Trophoblast cell (in vitro differentiated cells and primary cell): ENCODE results near the gene FBN1.

Source experiments
- DNase-seq, 2 donors: peaks; one replicate each; pipeline ENCODE4 v3.0.0-alpha.2; 2016
- H2AFZ ChIP-seq: 2 replicates; pipeline ENCODE4 v1.6.1; 2013; ENCODE audit warnings: low read length, moderate library complexity, mild to moderate bottlenecking; ENCODE audit not compliant: insufficient read depth, poor library complexity
- H2AK5ac ChIP-seq: 2 replicates; pipeline ENCODE4 v1.6.1; 2013; ENCODE audit warnings: mild to moderate bottlenecking, low read length
- H2BK120ac ChIP-seq: 2 replicates; pipeline ENCODE4 v1.6.1; 2013; ENCODE audit warnings: low read length, mild to moderate bottlenecking, moderate library complexity; ENCODE audit not compliant: insufficient read depth, poor library complexity
- H2BK12ac ChIP-seq: 2 replicates; pipeline ENCODE4 v1.6.1; 2013; ENCODE audit warnings: mild to moderate bottlenecking, low read length, moderate library complexity
- H2BK5ac ChIP-seq: 2 replicates; pipeline ENCODE4 v1.6.1; 2013; ENCODE audit warnings: low read length, low read depth, moderate library complexity, mild to moderate bottlenecking; ENCODE audit not compliant: poor library complexity
- H3K14ac ChIP-seq: 2 replicates; pipeline ENCODE4 v1.6.1; 2013; ENCODE audit warnings: mild to moderate bottlenecking, low read length
- H3K18ac ChIP-seq: 2 replicates; pipeline ENCODE4 v1.6.1; 2013; ENCODE audit warnings: mild to moderate bottlenecking, low read length
- H3K23ac ChIP-seq: 2 replicates; pipeline ENCODE4 v1.6.1; 2013; ENCODE audit warnings: low read length
- H3K27ac ChIP-seq: 2 replicates; pipeline ENCODE4 v1.5.1; 2013; ENCODE audit warnings: low read depth, mild to moderate bottlenecking, inconsistent platforms, low read length, moderate library complexity
- H3K27me3 ChIP-seq: 2 replicates; pipeline ENCODE4 v1.6.1; 2013; ENCODE audit warnings: inconsistent platforms, mild to moderate bottlenecking, low read length, moderate library complexity; ENCODE audit not compliant: insufficient read depth
- H3K36me3 ChIP-seq, 2 experiments: 1 replicate in 1 of 2; 2 replicates in 1 of 2; pipeline ENCODE4 v1.6.1; 2013; ENCODE audit warnings: low read length in 2 of 2, mild to moderate bottlenecking in 2 of 2, moderate library complexity in 1 of 2; ENCODE audit not compliant: insufficient read depth in 2 of 2, control insufficient read depth in 1 of 2
- H3K4ac ChIP-seq: 2 replicates; pipeline ENCODE4 v1.6.1; 2013; ENCODE audit warnings: low read depth, mild to moderate bottlenecking, low read length, moderate library complexity
- H3K4me1 ChIP-seq, 2 experiments: 1 replicate in 1 of 2; 2 replicates in 1 of 2; pipeline ENCODE4 v1.6.1; 2013; ENCODE audit warnings: low read length in 2 of 2, mild to moderate bottlenecking in 2 of 2, moderate library complexity in 1 of 2; ENCODE audit not compliant: insufficient read depth in 2 of 2, control insufficient read depth in 1 of 2
- H3K4me2 ChIP-seq: 2 replicates; pipeline ENCODE4 v1.6.1; 2013; ENCODE audit warnings: inconsistent platforms, mild to moderate bottlenecking, low read length, moderate library complexity
- H3K4me3 ChIP-seq: 2 replicates; pipeline ENCODE4 v1.5.1; 2013; ENCODE audit warnings: mild to moderate bottlenecking, low read depth, low read length, inconsistent platforms
- H3K79me1 ChIP-seq: one replicate; pipeline ENCODE4 v1.6.1; 2013; ENCODE audit warnings: low read length
- H3K79me2 ChIP-seq: 2 replicates; pipeline ENCODE4 v1.6.1; 2013; ENCODE audit warnings: low read length, mild to moderate bottlenecking; ENCODE audit not compliant: control insufficient read depth, insufficient read depth, poor library complexity
- H3K9ac ChIP-seq: 2 replicates; pipeline ENCODE4 v1.6.1; 2013; ENCODE audit warnings: mild to moderate bottlenecking, low read length
- H3K9me3 ChIP-seq: 2 replicates; pipeline ENCODE4 v1.6.1; 2013; ENCODE audit warnings: low read depth, mild to moderate bottlenecking, control low read depth, inconsistent platforms, low read length; ENCODE audit not compliant: insufficient read depth
- H4K12ac ChIP-seq: 2 replicates; pipeline ENCODE4 v1.6.1; 2013; ENCODE audit warnings: low read depth, mild to moderate bottlenecking, low read length, moderate library complexity
- H4K8ac ChIP-seq: 2 replicates; pipeline ENCODE4 v1.6.1; 2013; ENCODE audit warnings: low read depth, mild to moderate bottlenecking, low read length, moderate library complexity
- H4K91ac ChIP-seq: one replicate; pipeline ENCODE4 v1.6.1; 2013; ENCODE audit warnings: low read depth, mild to moderate bottlenecking, low read length, moderate library complexity
- WGBS: extraction: QIAGEN DNeasy Blood & Tissue Kit; methylation state at CpG from one replicate; pipeline ENCODE4 v1.1.7; 2013; ENCODE audit warnings: missing lambda C conversion rate; ENCODE audit not compliant: insufficient read length, insufficient coverage; ENCODE audit errors: extremely low coverage; 5-methylcytosine and 5-hydroxymethylcytosine counted together

Gene FBN1

GRCh38 chr15:48565560-48566482 lies 79.7 kb downstream of the FBN1 start:
- H3K36me3 ChIP-seq = no peaks in the 10 kb centered on the region
- no peak overlapping the region for H4K91ac ChIP-seq
- H2BK120ac ChIP-seq = no peak overlapping the region
- H2BK5ac ChIP-seq = no peak overlapping the region
- no peak overlapping the region for H2AFZ ChIP-seq
- H3K18ac ChIP-seq = no peak overlapping the region
- no peak overlapping the region for H3K27ac ChIP-seq
- H2BK12ac ChIP-seq = no peak overlapping the region
- H4K12ac ChIP-seq = no peak overlapping the region
- H3K23ac ChIP-seq = no peak overlapping the region
- H3K4ac ChIP-seq = no peak overlapping the region
- H4K8ac ChIP-seq = no peak overlapping the region
- no peak overlapping the region for H3K4me3 ChIP-seq
- no peaks in the 10 kb centered on the region for H3K9me3 ChIP-seq
- no peak overlapping the region for H3K14ac ChIP-seq
- H3K27me3 ChIP-seq = no peaks in the 10 kb centered on the region
- H3K79me1 ChIP-seq = no peaks in the 10 kb centered on the region
- no peak overlapping the region for H3K4me2 ChIP-seq
- H3K4me1 ChIP-seq = peaks cover 0 to 3% of the 10 kb centered on the region in 2 experiments
- DNase-seq = peak; percentile 61 to 89
- WGBS = no CpG with 5 or more reads among the region's 1 CpG
- no peak overlapping the region for H3K9ac ChIP-seq
- no peak overlapping the region for H2AK5ac ChIP-seq
- H3K79me2 ChIP-seq = no peaks in the 10 kb centered on the region

DNA sequence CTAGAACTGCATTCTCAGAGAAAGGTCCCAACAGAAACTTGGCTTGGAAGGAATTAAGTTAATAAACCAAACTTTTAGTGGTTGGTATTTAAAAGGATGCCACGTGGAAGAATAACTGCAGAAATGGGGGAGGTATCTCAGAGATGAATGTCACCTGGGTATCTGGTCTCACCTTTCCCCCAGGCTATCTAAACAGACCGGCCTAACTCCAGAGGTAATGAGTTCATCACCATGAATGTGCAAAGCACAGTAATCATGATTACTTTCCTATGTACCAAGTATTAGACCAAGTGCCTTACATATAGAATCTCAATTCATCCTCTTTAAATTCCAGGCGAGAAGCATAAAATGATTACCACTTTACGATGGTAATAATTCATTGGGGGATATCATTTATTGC lies 80.8 kb downstream of the FBN1 start:
- Histone ChIP-seq H2AK5ac (no peak overlapping the region), H2BK120ac (no peak overlapping the region), H3K4ac (no peak overlapping the region), H3K4me1 (peaks cover 0 to 3% of the 10 kb centered on the region in 2 experiments), H3K36me3 (no peaks in the 10 kb centered on the region), H3K27me3 (no peaks in the 10 kb centered on the region), H3K4me3 (no peak overlapping the region), H4K91ac (no peak overlapping the region), H3K79me2 (no peaks in the 10 kb centered on the region), H4K8ac (no peak overlapping the region), H3K79me1 (no peaks in the 10 kb centered on the region), H4K12ac (no peak overlapping the region), H3K9ac (no peak overlapping the region), H3K27ac (no peak overlapping the region), H2BK12ac (no peak overlapping the region), H3K14ac (no peak overlapping the region), H2AFZ (no peak overlapping the region), H3K4me2 (no peak overlapping the region), H3K18ac (no peak overlapping the region), H2BK5ac (no peak overlapping the region), H3K9me3 (no peaks in the 10 kb centered on the region), H3K23ac (no peak overlapping the region)
- peak; percentile 55 to 87 for DNase-seq
- no CpG with 5 or more reads among the region's 4 CpGs for WGBS

GRCh38 chr15:48563934-48564333 lies 81.6 kb downstream of the FBN1 start:
- H3K36me3 ChIP-seq = no peaks in the 10 kb centered on the region
- no peaks in the 10 kb centered on the region for H3K27me3 ChIP-seq
- no peak overlapping the region for H3K4ac ChIP-seq
- no peak overlapping the region for H3K27ac ChIP-seq
- H2AK5ac ChIP-seq = no peak overlapping the region
- H2BK5ac ChIP-seq = no peak overlapping the region
- H3K9me3 ChIP-seq = no peaks in the 10 kb centered on the region
- H4K12ac ChIP-seq = no peak overlapping the region
- H3K4me3 ChIP-seq = no peak overlapping the region
- no peak for DNase-seq
- no peak overlapping the region for H4K8ac ChIP-seq
- H2AFZ ChIP-seq = no peak overlapping the region
- no CpG with 5 or more reads among the region's 3 CpGs for WGBS
- H2BK120ac ChIP-seq = no peak overlapping the region
- H3K9ac ChIP-seq = no peak overlapping the region
- no peaks in the 10 kb centered on the region for H3K79me1 ChIP-seq
- no peak overlapping the region for H3K23ac ChIP-seq
- H3K18ac ChIP-seq = no peak overlapping the region
- H2BK12ac ChIP-seq = no peak overlapping the region
- H4K91ac ChIP-seq = no peak overlapping the region
- H3K79me2 ChIP-seq = no peaks in the 10 kb centered on the region
- H3K4me2 ChIP-seq = no peak overlapping the region
- H3K14ac ChIP-seq = no peak overlapping the region
- H3K4me1 ChIP-seq = peaks cover 0 to 3% of the 10 kb centered on the region in 2 experiments

- no peak overlapping the region for H2BK120ac ChIP-seq
- H2BK12ac ChIP-seq = no peak overlapping the region
- H3K4me2 ChIP-seq = no peak overlapping the region
- H3K23ac ChIP-seq = no peak overlapping the region
- no peak overlapping the region for H4K8ac ChIP-seq
- no peaks in the 10 kb centered on the region for H3K79me2 ChIP-seq
- H3K4me3 ChIP-seq = no peak overlapping the region
- H2BK5ac ChIP-seq = no peak overlapping the region
- no peaks in the 10 kb centered on the region for H3K79me1 ChIP-seq
- no peaks in the 10 kb centered on the region for H3K27me3 ChIP-seq
- H3K27ac ChIP-seq = no peak overlapping the region
- no peak overlapping the region for H4K12ac ChIP-seq
- no peaks in the 10 kb centered on the region for H3K36me3 ChIP-seq
- no peak overlapping the region for H3K18ac ChIP-seq
- no peak overlapping the region for H4K91ac ChIP-seq
- H3K14ac ChIP-seq = no peak overlapping the region
- H2AK5ac ChIP-seq = no peak overlapping the region
- no peak for DNase-seq
- no peaks in the 10 kb centered on the region for H3K9me3 ChIP-seq
- WGBS = no CpG with 5 or more reads among the region's 7 CpGs
- no peak overlapping the region for H2AFZ ChIP-seq
- H3K9ac ChIP-seq = no peak overlapping the region
- peaks cover 0 to 6% of the 10 kb centered on the region in 2 experiments for H3K4me1 ChIP-seq
- H3K4ac ChIP-seq = no peak overlapping the region
These were observed 85.0 kb downstream of the FBN1 start for GRCh38 chr15:48560321-48561051.
